ENCODE measurements around the gene BMPR1B.
"Not testable (repeated sequence)": the region's sequence is repeated elsewhere in the genome, so short reads cannot be mapped to it uniquely, and the experiment has no call there.

The BMPR1B gene

GRCh38 chr4:95091272-95091671, 333.5 kb downstream of the BMPR1B start:
- no peak for DNase-seq (ENCODE audit: low spot score)

- DNase-seq (ENCODE audit: low spot score), result no peak
Measured at GRCh38 chr4:95092766-95093165, 335.0 kb downstream of the BMPR1B start.

DNA sequence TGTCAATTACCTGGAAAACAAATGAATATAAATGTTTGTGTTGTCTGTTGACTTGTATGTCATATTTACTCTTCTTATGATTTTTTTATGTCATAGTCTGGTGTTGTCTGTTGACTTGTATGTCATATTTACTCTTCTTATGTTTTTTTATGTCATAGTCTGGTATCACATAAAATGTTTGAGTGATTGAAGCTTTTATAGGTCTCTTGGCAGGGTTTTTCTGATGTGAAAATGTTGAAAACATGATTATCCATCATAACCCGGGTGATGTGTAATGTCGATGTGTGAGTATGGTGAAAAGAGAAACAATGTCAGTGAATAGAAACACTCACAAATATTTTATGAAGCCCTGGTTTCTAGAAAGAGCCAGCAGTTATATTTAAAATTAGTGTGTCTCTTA, 335.7 kb downstream of the BMPR1B start:
- DNase-seq (ENCODE audit: low spot score), result no peak

GRCh38 chr4:95093936-95094929, 336.5 kb downstream of the BMPR1B start:
- no peak for DNase-seq (ENCODE audit: low spot score)

DNA sequence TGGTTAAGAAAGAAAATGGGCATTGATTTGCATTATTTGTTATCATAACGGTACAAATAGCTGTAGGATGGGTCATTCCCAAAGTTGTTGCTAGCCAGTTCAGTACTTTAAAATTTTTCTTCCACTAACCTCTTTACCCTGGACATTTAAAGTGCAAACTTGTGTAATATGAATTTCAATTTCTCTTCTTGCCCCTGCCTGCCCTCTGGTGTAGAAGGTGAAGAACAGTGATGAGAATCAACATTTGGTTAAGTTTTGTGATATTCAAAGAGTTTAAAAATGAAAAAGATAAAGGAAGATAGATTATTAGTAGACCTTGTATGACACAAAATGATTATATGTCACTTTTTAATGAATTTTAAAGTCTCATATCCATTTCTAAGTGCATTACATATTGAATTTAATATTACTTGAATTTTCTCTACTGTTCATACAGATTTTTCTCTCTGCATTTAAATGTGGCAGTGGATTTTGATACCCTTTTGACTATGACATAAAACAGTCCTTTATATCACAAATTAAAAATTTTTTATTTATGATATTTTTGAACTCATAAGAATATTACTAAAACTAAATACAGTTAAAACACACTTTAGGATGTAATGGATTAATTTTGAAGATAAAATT, 337.7 kb downstream of the BMPR1B start:
- peak; percentile 24 for DNase-seq (ENCODE audit: low spot score)

DNA sequence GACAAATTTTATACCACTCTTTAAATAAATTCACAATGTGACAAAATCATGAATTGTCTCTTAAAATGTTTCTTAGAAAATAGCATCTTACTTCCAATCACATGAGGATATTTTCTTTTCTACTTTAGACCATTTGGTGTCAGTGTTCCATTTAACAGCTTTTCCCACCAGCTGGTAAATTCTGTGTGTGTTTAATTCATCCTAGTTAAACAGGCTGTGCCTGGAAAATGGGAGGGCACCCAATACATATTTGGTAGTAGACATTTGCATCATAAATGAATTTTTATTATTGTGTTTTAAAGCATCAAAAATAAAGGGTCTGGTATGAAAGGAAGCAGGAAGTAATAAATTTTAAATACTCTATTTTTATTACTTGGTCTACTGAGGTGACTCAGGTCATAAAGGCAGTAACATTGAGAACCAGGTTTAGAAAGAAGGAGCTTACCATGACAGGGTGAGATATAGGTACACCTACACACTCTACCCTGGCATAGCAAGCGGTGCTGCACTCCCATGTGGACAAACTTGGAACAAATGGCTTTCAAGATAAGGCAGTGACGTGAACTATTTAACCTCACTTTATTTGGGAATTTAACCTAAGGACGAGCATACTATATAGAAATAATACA, 344.5 kb downstream of the BMPR1B start:
- DNase-seq (ENCODE audit: low spot score), result no peak

GRCh38 chr4:95105112-95105511, 347.4 kb downstream of the BMPR1B start:
- no peak for DNase-seq (ENCODE audit: low spot score)

- DNase-seq (ENCODE audit: low spot score), result no peak
Measured at GRCh38 chr4:95105983-95106382, 348.2 kb downstream of the BMPR1B start.

GRCh38 chr4:95106408-95106928, 348.7 kb downstream of the BMPR1B start:
- DNase-seq (ENCODE audit: low spot score), result no peak

DNA sequence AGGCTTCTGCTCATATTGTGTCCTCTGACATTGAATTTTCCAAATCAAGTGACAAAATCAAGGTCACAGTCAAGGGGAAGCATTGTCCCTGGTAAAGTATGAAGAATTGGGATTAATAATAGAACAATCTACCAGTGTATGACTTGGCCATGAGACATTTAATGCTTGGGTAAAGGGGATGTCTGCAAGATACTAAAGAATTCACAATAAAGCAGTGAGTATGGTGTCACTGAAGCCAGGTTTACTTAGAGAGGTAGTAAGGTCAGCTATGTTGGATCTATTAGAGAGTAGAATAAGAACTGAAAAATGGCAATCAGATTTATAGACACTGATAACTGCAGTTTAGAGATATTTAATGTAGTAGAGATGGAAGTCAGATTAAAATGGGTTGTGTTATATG, 349.2 kb downstream of the BMPR1B start:
- DNase-seq (ENCODE audit: low spot score), result no peak

DNA sequence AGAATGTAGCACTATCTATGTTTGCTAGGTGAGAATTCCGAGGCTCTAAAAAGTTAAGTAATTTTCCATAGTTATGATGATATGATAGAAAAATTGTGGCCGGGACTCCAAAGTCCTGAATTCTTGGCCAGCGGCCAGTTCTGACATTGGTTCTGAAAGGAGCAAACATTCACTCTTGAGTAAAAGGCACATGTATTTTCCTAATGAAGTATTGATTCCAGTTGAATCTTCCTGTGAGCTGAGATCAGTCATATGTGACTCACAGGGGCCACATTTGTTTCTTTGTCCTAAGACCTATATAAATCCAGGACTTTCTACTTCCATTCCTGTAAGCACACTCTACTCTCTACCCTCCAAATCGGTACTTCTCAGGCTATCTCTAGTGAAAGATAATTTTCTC, 349.9 kb downstream of the BMPR1B start:
- peak; percentile 10 for DNase-seq (ENCODE audit: low spot score)

GRCh38 chr4:95108883-95109421, 351.2 kb downstream of the BMPR1B start:
- DNase-seq (ENCODE audit: low spot score), result no peak

GRCh38 chr4:95114521-95114920, 356.8 kb downstream of the BMPR1B start:
- DNase-seq (ENCODE audit: low spot score), result no peak

DNA sequence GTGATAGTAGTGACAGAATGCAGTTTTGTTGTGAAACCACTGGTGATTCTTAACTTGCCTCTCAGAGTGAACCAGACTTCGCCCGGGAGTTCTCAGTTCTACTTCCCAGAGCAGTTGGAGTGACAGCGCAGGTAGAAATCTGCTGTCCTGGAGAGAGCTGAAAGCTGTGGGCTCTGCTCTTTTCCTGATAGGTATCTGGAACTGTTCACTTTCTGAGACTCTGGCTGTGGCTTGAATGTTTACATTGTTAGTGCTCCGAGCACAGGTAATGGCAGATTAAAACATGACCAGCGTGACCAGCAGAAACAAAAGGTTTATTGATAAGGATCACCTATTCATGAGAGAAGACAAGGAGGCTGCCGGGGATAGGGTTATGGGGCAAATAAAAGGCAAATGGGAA, 360.7 kb downstream of the BMPR1B start:
- no peak for DNase-seq (ENCODE audit: low spot score)

GRCh38 chr4:95120456-95120855, 362.7 kb downstream of the BMPR1B start:
- DNase-seq (ENCODE audit: low spot score), result no peak

DNA sequence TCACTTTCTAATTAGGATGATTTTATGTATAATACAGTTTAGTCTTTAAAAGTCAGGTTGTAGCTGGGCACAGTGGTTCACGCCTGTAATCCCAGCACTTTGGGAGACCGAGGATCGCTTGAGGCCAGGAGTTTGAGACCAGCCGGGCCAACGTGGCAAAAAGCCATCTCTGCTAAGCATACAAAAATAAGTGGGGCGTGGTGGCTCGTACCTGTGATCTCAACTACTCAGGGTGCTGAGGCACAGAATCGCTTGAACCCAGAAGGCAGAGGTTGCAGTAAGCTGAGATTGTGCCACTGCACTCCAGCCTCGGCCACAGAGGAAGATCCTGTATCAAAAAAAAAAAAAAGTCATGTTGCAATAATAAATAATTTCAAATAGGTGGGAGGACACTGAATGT, 364.2 kb downstream of the BMPR1B start:
- DNase-seq (ENCODE audit: low spot score), result no peak

DNA sequence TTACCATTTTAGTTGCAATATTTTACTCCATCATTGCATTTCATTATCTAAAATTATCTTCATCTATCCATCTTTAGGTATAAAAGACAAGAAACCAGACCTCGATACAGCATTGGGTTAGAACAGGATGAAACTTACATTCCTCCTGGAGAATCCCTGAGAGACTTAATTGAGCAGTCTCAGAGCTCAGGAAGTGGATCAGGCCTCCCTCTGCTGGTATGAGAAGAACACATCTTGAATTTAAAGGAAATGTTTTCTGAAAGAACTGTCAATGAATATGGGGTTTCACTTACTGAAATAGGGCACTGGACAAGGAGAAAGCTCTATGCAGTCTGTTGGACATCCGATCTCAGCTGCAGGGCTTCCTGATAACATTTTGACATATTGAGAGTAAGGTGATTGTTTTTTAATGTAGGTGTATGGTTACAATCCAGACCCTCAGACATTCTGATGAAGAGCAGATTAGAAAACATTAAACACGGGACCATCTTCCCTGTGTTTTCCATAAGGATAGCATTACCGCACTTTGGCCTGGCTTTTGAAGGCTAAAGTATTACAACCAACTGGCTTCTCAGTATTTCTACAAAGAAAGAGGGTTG, 367.2 kb downstream of the BMPR1B start:
- DNase-seq (ENCODE audit: low spot score), result peak; percentile 71

DNA sequence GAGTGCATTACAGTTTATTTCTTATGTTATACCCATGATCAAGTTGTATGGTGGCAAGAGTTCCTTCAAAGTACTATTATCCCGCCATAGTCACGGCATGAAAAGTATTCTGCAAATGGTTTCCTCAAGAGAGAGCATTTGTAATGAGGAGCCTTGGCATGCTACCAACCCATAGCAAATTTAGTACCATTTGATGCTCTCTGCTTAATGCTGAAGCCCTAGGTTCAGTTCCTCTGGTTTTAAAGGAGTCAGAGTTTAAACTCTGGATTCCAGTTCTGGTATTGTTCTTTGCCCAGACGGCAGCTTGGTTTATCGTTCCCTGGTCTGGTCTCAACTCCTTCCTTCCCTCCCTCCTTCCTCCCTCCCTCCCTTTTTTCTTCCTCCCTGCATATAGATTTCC, 371.3 kb downstream of the BMPR1B start:
- DNase-seq (ENCODE audit: low spot score), result no peak

- DNase-seq (ENCODE audit: low spot score), result peak; percentile 81
Measured at GRCh38 chr4:95129821-95130311, 372.1 kb downstream of the BMPR1B start.

GRCh38 chr4:95134016-95134415, 376.3 kb downstream of the BMPR1B start:
- not testable (repeated sequence) for DNase-seq (ENCODE audit: low spot score)

- DNase-seq (ENCODE audit: low spot score), result not testable (repeated sequence)
Measured at GRCh38 chr4:95139424-95139823, 381.7 kb downstream of the BMPR1B start.

DNA sequence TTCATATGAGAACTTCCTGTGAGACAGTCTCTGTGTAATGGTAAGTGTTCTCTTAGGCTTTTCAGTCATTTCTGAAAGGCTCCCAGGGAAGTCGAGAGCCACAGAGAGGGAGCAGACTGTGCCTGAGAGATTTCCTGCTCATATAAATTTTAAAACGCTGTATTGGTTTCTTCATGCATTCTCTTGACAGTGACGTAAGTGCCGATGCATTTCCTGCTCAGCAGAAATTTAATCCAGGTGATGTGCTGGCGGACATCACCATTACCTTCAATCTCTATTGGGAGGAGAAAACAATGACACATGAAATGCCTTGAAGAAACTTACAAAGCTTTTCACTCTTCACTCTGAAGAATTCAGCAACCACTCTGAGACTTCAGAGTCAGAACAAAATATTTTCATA, 383.6 kb downstream of the BMPR1B start:
- DNase-seq (ENCODE audit: low spot score), result peak; percentile 20
